ENCODE results near the gene ROPN1L.

GRCh38 chr5:10454591-10455276, 13.1 kb downstream of the ROPN1L start:
- TF ChIP-seq, protein P1, sequence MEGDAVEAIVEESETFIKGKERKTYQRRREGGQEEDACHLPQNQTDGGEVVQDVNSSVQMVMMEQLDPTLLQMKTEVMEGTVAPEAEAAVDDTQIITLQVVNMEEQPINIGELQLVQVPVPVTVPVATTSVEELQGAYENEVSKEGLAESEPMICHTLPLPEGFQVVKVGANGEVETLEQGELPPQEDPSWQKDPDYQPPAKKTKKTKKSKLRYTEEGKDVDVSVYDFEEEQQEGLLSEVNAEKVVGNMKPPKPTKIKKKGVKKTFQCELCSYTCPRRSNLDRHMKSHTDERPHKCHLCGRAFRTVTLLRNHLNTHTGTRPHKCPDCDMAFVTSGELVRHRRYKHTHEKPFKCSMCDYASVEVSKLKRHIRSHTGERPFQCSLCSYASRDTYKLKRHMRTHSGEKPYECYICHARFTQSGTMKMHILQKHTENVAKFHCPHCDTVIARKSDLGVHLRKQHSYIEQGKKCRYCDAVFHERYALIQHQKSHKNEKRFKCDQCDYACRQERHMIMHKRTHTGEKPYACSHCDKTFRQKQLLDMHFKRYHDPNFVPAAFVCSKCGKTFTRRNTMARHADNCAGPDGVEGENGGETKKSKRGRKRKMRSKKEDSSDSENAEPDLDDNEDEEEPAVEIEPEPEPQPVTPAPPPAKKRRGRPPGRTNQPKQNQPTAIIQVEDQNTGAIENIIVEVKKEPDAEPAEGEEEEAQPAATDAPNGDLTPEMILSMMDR (IDR thresholded peaks at IDR 0.05) = no peak
- no peak for TF ChIP-seq POLR2AphosphoS5 (IDR thresholded peaks at IDR 0.05)
- no peak for TF ChIP-seq POLR2A (IDR thresholded peaks at IDR 0.05)
